Activated CD4-positive, alpha-beta T cell treated with anti-CD3 and anti-CD28 coated beads for 36 hours (primary cell): Measurements from ENCODE around the gene GSN. TPM values are rescaled to one million over a fixed set of nuclear protein-coding genes. Genes with fewer than 3 reads are reported as not detected.

ENCODE experiments used
- ATAC-seq: fragments of 200-7000 bp; cut with Tn5 transposase; one replicate; pipeline ENCODE4 v1.10.0; 2021; ENCODE audit warnings: mild to moderate bottlenecking, moderate library complexity
- CTCF ChIA-PET: fragments of 350-600 bp; sonication (Branson Sonifier 250); formaldehyde crosslinking; loops from one replicate; lab custom pipeline; 2021; ENCODE audit warnings: antibody characterized with exemption; lab: Charles Lee
- POLR2A ChIA-PET: fragments of 350-600 bp; sonication (Branson Sonifier 250); formaldehyde crosslinking; loops from one replicate; lab custom pipeline; 2021; ENCODE audit warnings: antibody characterized with exemption, inconsistent platforms; lab: Charles Lee
- DNase-seq: peaks from one replicate; pipeline ENCODE4 v3.0.0-alpha.2; 2020
- H3K27ac Mint-ChIP-seq: one replicate; pipeline ENCODE4 v1.8.0; 2021; ENCODE audit warnings: mixed read lengths
- H3K27me3 Mint-ChIP-seq: one replicate; pipeline ENCODE4 v1.8.0; 2021; ENCODE audit warnings: mixed read lengths
- H3K36me3 Mint-ChIP-seq: one replicate; pipeline ENCODE4 v1.8.0; 2021; ENCODE audit warnings: low read depth, mixed read lengths
- H3K4me1 Mint-ChIP-seq: one replicate; pipeline ENCODE4 v1.8.0; 2021; ENCODE audit warnings: mixed read lengths
- H3K4me3 Mint-ChIP-seq: one replicate; pipeline ENCODE4 v1.8.0; 2021; ENCODE audit warnings: mild to moderate bottlenecking, moderate library complexity, mixed read lengths
- H3K9me3 Mint-ChIP-seq: one replicate; pipeline ENCODE4 v1.8.0; 2021; ENCODE audit warnings: low read depth, mixed read lengths
- intact Hi-C, 2 experiments: fragments of 100-400 bp; cut with DNase I in 1 of 2; cut with micrococcal nuclease in 1 of 2; formaldehyde crosslinking; loops; one replicate each; pipeline versions ENCODE4 v1.14.2 to v1.15.1; 2022 to 2024; cut with DNase I, micrococcal nuclease
- total RNA-seq, 2 experiments: library from RNA; stranded (reverse); gene quantifications; one replicate each; pipeline ENCODE4 v1.2.3, GENCODE V29; 2021

The GSN gene
- total RNA-seq, 2 experiments from 2014 or later, result 1.7 to 1.9 TPM

GRCh38 chr9:121359351-121360294 is 91.7 kb downstream of the GSN start:
- Mint-ChIP-seq H3K9me3 (no peaks in the 10 kb centered on the region), H3K27ac (peak overlapping the region; percentile 64), H3K27me3 (no peaks in the 10 kb centered on the region), H3K36me3 (peaks cover 3% of the 10 kb centered on the region), H3K4me3 (no peak overlapping the region), H3K4me1 (peaks cover 47% of the 10 kb centered on the region)
- ATAC-seq (no peak), DNase-seq (no peak)
- ChIA-PET CTCF (interaction anchor here (0.6 to 1.7 kb wide), 2 partner anchors 9 to 40 kb away, joined by 3 to 5 read pairs; no protein-coding TSS in a partner anchor), POLR2A (interaction anchor here (1.1 kb wide), 1 partner anchor 10 kb away, joined by 3 read pairs; no protein-coding TSS in a partner anchor)
- intact Hi-C loops, result no loop called here

GRCh38 chr9:121360601-121361374 is 92.8 kb downstream of the GSN start:
- H3K36me3 Mint-ChIP-seq, result no peaks in the 10 kb centered on the region
- H3K4me3 Mint-ChIP-seq, result no peak overlapping the region
- H3K27me3 Mint-ChIP-seq, result no peaks in the 10 kb centered on the region
- ATAC-seq (no peak), DNase-seq (no peak)
- intact Hi-C loops, result no loop called here
- ChIA-PET CTCF (interaction anchor here (0.6 to 1.0 kb wide), 2 partner anchors 149 to 1442 kb away, joined by 3 read pairs; no protein-coding TSS in a partner anchor), POLR2A (interaction anchor here (1.1 kb wide), 1 partner anchor 9 kb away, joined by 3 read pairs; no protein-coding TSS in a partner anchor)
- H3K4me1 Mint-ChIP-seq, result peaks cover 46% of the 10 kb centered on the region
- H3K9me3 Mint-ChIP-seq, result no peaks in the 10 kb centered on the region
- H3K27ac Mint-ChIP-seq, result no peak overlapping the region

GRCh38 chr9:121362813-121363621 is 95.1 kb downstream of the GSN start:
- Mint-ChIP-seq H3K4me3 (no peak overlapping the region), H3K27me3 (no peaks in the 10 kb centered on the region), H3K9me3 (no peaks in the 10 kb centered on the region), H3K4me1 (peaks cover 39% of the 10 kb centered on the region), H3K27ac (no peak overlapping the region), H3K36me3 (no peaks in the 10 kb centered on the region)
- DNase-seq, result no peak
- ChIA-PET CTCF (interaction anchor here (1.3 to 4.1 kb wide), 2 partner anchors 43 to 47 kb away, joined by 3 to 19 read pairs; no protein-coding TSS in a partner anchor), POLR2A (no interaction called here)
- ATAC-seq, result no peak
- intact Hi-C loops, result no loop called here

GRCh38 chr9:121363622-121363961 is 95.6 kb downstream of the GSN start:
- DNase-seq, result no peak
- Mint-ChIP-seq H3K4me3 (no peak overlapping the region), H3K27me3 (no peaks in the 10 kb centered on the region), H3K4me1 (peaks cover 39% of the 10 kb centered on the region), H3K36me3 (no peaks in the 10 kb centered on the region), H3K27ac (no peak overlapping the region), H3K9me3 (no peaks in the 10 kb centered on the region)
- ChIA-PET POLR2A (no interaction called here), CTCF (interaction anchor here (1.3 to 4.1 kb wide), 2 partner anchors 43 to 47 kb away, joined by 3 to 19 read pairs; no protein-coding TSS in a partner anchor)
- ATAC-seq, result no peak
- intact Hi-C loops, result no loop called here

- no peak for ATAC-seq
- intact Hi-C loops, result no loop called here
- POLR2A ChIA-PET, result no interaction called here
- no peak overlapping the region for H3K27ac Mint-ChIP-seq
- H3K4me1 Mint-ChIP-seq, result peaks cover 39% of the 10 kb centered on the region
- CTCF ChIA-PET, result interaction anchor here (1.1 to 4.1 kb wide), 3 partner anchors 10 to 48 kb away, joined by 3 to 19 read pairs (median 4); no protein-coding TSS in a partner anchor
- H3K4me3 Mint-ChIP-seq, result no peak overlapping the region
- H3K36me3 Mint-ChIP-seq, result no peaks in the 10 kb centered on the region
- H3K27me3 Mint-ChIP-seq, result no peaks in the 10 kb centered on the region
- no peaks in the 10 kb centered on the region for H3K9me3 Mint-ChIP-seq
- DNase-seq, result no peak
Measured at GRCh38 chr9:121364077-121364476, 96.1 kb downstream of the GSN start.

- ChIA-PET CTCF (interaction anchor here (0.8 to 4.1 kb wide), 5 partner anchors 9 to 49 kb away, joined by 3 to 19 read pairs (median 3); no protein-coding TSS in a partner anchor), POLR2A (no interaction called here)
- H3K4me1 Mint-ChIP-seq, result peaks cover 35% of the 10 kb centered on the region
- H3K36me3 Mint-ChIP-seq, result no peaks in the 10 kb centered on the region
- no peaks in the 10 kb centered on the region for H3K9me3 Mint-ChIP-seq
- no peak for DNase-seq
- intact Hi-C loops, result no loop called here
- ATAC-seq, result no peak
- H3K27me3 Mint-ChIP-seq, result no peaks in the 10 kb centered on the region
- no peak overlapping the region for H3K4me3 Mint-ChIP-seq
- no peak overlapping the region for H3K27ac Mint-ChIP-seq
Measured at GRCh38 chr9:121364886-121365285, 96.9 kb downstream of the GSN start.

- no peaks in the 10 kb centered on the region for H3K27me3 Mint-ChIP-seq
- DNase-seq, result no peak
- H3K36me3 Mint-ChIP-seq, result peaks cover 3% of the 10 kb centered on the region
- peaks cover 38% of the 10 kb centered on the region for H3K4me1 Mint-ChIP-seq
- intact Hi-C loops, result no loop called here
- peaks cover 3% of the 10 kb centered on the region for H3K9me3 Mint-ChIP-seq
- ChIA-PET POLR2A (no interaction called here), CTCF (interaction anchor here (0.8 to 4.1 kb wide), 3 partner anchors 9 to 45 kb away, joined by 3 to 19 read pairs (median 3); no protein-coding TSS in a partner anchor)
- no peak overlapping the region for H3K27ac Mint-ChIP-seq
- ATAC-seq, result no peak
- no peak overlapping the region for H3K4me3 Mint-ChIP-seq
Measured at GRCh38 chr9:121365564-121365963, 97.6 kb downstream of the GSN start.

GRCh38 chr9:121366611-121367192 is 98.7 kb downstream of the GSN start:
- ChIA-PET CTCF (interaction anchor here (1.0 kb wide), 1 partner anchor 9 kb away, joined by 6 read pairs; no protein-coding TSS in a partner anchor), POLR2A (no interaction called here)
- intact Hi-C loops, result no loop called here
- no peak for DNase-seq
- Mint-ChIP-seq H3K27me3 (no peaks in the 10 kb centered on the region), H3K27ac (no peak overlapping the region), H3K4me3 (no peak overlapping the region), H3K4me1 (peaks cover 39% of the 10 kb centered on the region), H3K36me3 (peaks cover 4% of the 10 kb centered on the region), H3K9me3 (peaks cover 4% of the 10 kb centered on the region)
- ATAC-seq, result no peak

- H3K36me3 Mint-ChIP-seq, result peaks cover 4% of the 10 kb centered on the region
- H3K4me3 Mint-ChIP-seq, result peak overlapping the region; percentile 42
- no peak overlapping the region for H3K27ac Mint-ChIP-seq
- peaks cover 36% of the 10 kb centered on the region for H3K4me1 Mint-ChIP-seq
- intact Hi-C loops, result loop anchor here in 1 of 2 experiments (2.0 kb wide), 1 partner anchor 33 kb away; no protein-coding TSS in a partner anchor
- DNase-seq (no peak), ATAC-seq (no peak)
- H3K9me3 Mint-ChIP-seq, result peaks cover 4% of the 10 kb centered on the region
- no peaks in the 10 kb centered on the region for H3K27me3 Mint-ChIP-seq
- ChIA-PET CTCF (no interaction called here), POLR2A (no interaction called here)
Measured at GRCh38 chr9:121367306-121368137, 99.6 kb downstream of the GSN start.

GRCh38 chr9:121368138-121368522 is 100.2 kb downstream of the GSN start:
- Mint-ChIP-seq H3K4me1 (peaks cover 32% of the 10 kb centered on the region), H3K4me3 (peak overlapping the region; percentile 42), H3K9me3 (peaks cover 4% of the 10 kb centered on the region), H3K27me3 (no peaks in the 10 kb centered on the region), H3K36me3 (peaks cover 4% of the 10 kb centered on the region), H3K27ac (no peak overlapping the region)
- intact Hi-C loops, result loop anchor here in 1 of 2 experiments (2.0 kb wide), 1 partner anchor 33 kb away; no protein-coding TSS in a partner anchor
- ChIA-PET CTCF (no interaction called here), POLR2A (no interaction called here)
- DNase-seq (no peak), ATAC-seq (no peak)
